ENCODE data around the gene NR2F2.

NR2F2 gene

GRCh38 chr15:96330450-96331143 lies at the start of gene NR2F2:
Gene NR2F2 (plus strand): TSS chr15:96330700. CDS start chr15:96332106, 1,406 bp downstream.
- Mint-ChIP-seq H3K9me3 (peaks cover 14% of the 10 kb centered on the region), H3K27ac (peak within 1 kb of the TSS; percentile 46), H3K4me3 (peak within 1 kb of the TSS; percentile 90), H3K36me3 (no peaks in the 10 kb centered on the region), H3K4me1 (peaks cover 26% of the 10 kb centered on the region), H3K27me3 (peaks cover 60% of the 10 kb centered on the region)

- H3K4me1 Mint-ChIP-seq: no peaks in the 10 kb centered on the region
- peaks cover 7% of the 10 kb centered on the region for H3K9me3 Mint-ChIP-seq
- no peak overlapping the region for H3K4me3 Mint-ChIP-seq
- peaks cover 18% of the 10 kb centered on the region for H3K27me3 Mint-ChIP-seq
- no peak overlapping the region for H3K27ac Mint-ChIP-seq
- no peaks in the 10 kb centered on the region for H3K36me3 Mint-ChIP-seq
Measured at GRCh38 chr15:96285305-96285704, 45.2 kb upstream of the NR2F2 start.

- peaks cover 18% of the 10 kb centered on the region for H3K27me3 Mint-ChIP-seq
- no peaks in the 10 kb centered on the region for H3K36me3 Mint-ChIP-seq
- H3K9me3 Mint-ChIP-seq: peaks cover 7% of the 10 kb centered on the region
- no peaks in the 10 kb centered on the region for H3K4me1 Mint-ChIP-seq
- H3K27ac Mint-ChIP-seq: no peak overlapping the region
- H3K4me3 Mint-ChIP-seq: no peak overlapping the region
Measured at GRCh38 chr15:96285729-96286254, 44.7 kb upstream of the NR2F2 start.

DNA sequence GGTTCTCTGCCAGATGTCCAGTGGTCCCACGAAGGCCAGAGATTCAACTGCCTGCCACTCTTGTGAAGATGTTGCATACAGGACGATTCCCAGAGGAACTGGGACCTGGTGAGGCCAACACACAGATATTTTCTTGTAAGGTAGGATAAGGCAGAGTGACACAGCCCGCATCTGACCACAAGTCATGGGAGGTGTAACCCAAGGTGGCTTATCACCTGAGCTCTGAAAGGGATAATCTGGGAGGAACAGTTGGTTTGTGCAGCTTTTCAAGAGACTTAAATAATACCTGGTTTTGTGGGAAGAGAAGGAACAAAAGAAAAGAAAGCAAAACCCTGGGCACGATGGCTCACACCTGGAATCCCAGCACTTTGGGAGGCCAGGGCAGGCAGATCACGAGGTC lies 39.8 kb upstream of the NR2F2 start:
- H3K27me3 Mint-ChIP-seq: peaks cover 14% of the 10 kb centered on the region
- H3K27ac Mint-ChIP-seq: no peak overlapping the region
- no peaks in the 10 kb centered on the region for H3K4me1 Mint-ChIP-seq
- no peak overlapping the region for H3K4me3 Mint-ChIP-seq
- no peaks in the 10 kb centered on the region for H3K36me3 Mint-ChIP-seq
- no peaks in the 10 kb centered on the region for H3K9me3 Mint-ChIP-seq

DNA sequence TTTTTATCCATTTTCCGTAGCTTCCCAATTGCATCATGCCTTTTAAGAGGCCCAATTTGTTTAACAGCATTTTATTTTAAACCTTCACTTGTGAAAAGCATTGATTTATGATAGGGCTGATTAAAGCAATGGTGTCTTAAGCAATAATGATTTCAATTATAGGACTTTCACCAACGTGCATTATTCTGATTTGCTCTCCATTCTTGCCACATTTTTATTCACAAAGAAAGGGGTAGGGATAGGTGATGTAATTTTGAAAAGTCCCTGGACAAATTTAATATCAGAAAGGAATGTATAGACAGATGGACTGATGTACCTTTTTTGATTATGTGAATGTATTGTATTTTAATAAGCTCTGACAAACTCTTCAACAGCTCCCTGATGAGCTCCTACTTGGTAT lies 37.9 kb upstream of the NR2F2 start:
- Mint-ChIP-seq H3K9me3 (peaks cover 5% of the 10 kb centered on the region), H3K36me3 (no peaks in the 10 kb centered on the region), H3K4me1 (no peaks in the 10 kb centered on the region), H3K4me3 (no peak overlapping the region), H3K27me3 (peaks cover 13% of the 10 kb centered on the region), H3K27ac (no peak overlapping the region)

DNA sequence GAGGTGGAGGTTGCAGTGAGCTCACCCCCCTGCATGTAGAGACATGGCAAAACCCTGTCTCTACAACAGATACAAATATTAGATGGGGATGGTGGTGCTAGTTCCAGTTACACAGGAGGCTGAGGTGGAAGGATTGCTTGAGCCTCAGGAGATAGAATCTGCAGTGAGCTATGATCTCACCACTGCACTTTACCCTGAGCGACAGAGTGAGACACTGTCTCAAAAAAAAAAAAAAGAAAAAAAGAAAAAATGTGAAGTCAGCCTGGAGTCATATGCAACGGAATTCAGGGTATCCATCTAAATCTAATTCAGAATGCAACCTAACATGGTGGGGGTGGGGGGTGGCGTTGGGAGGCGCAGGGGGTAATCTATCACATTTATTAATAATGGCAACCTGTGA lies 37.1 kb upstream of the NR2F2 start:
- Mint-ChIP-seq H3K36me3 (no peaks in the 10 kb centered on the region), H3K27ac (no peak overlapping the region), H3K27me3 (peaks cover 13% of the 10 kb centered on the region), H3K4me3 (no peak overlapping the region), H3K9me3 (peaks cover 12% of the 10 kb centered on the region), H3K4me1 (no peaks in the 10 kb centered on the region)

DNA sequence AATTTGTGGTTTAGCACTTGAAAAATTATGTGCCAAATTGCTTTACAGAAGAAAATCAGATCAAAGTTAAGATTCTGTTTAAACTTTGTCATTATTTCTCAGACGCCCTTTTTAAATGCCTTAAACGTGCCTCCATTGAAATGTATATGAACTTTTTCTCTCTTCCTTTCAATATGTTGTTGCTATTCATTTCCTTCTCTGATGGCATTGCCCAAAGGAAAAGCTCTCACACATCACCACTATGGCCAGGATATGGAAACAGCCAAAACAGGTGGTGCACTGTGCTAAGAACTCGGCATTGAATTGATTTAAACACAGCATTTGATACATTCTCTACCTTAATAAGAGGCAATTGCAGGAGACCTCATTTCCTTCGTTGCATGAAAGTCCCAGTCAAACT lies 35.7 kb upstream of the NR2F2 start:
- Mint-ChIP-seq H3K36me3 (no peaks in the 10 kb centered on the region), H3K27me3 (peaks cover 15% of the 10 kb centered on the region), H3K4me3 (no peak overlapping the region), H3K9me3 (peaks cover 18% of the 10 kb centered on the region), H3K27ac (no peak overlapping the region), H3K4me1 (no peaks in the 10 kb centered on the region)

- Mint-ChIP-seq H3K4me1 (no peaks in the 10 kb centered on the region), H3K27me3 (peaks cover 18% of the 10 kb centered on the region), H3K4me3 (no peak overlapping the region), H3K9me3 (peaks cover 18% of the 10 kb centered on the region), H3K27ac (no peak overlapping the region), H3K36me3 (no peaks in the 10 kb centered on the region)
Measured at GRCh38 chr15:96296264-96296663, 34.2 kb upstream of the NR2F2 start.

GRCh38 chr15:96297783-96298182 lies 32.7 kb upstream of the NR2F2 start:
- Mint-ChIP-seq H3K4me3 (no peak overlapping the region), H3K27ac (no peak overlapping the region), H3K9me3 (peaks cover 18% of the 10 kb centered on the region), H3K36me3 (no peaks in the 10 kb centered on the region), H3K4me1 (no peaks in the 10 kb centered on the region), H3K27me3 (peaks cover 16% of the 10 kb centered on the region)

GRCh38 chr15:96298217-96298616 lies 32.3 kb upstream of the NR2F2 start:
- Mint-ChIP-seq H3K36me3 (no peaks in the 10 kb centered on the region), H3K4me1 (no peaks in the 10 kb centered on the region), H3K9me3 (peaks cover 18% of the 10 kb centered on the region), H3K27me3 (peaks cover 17% of the 10 kb centered on the region), H3K27ac (no peak overlapping the region), H3K4me3 (no peak overlapping the region)

GRCh38 chr15:96300836-96301235 lies 29.7 kb upstream of the NR2F2 start:
- no peaks in the 10 kb centered on the region for H3K4me1 Mint-ChIP-seq
- no peaks in the 10 kb centered on the region for H3K36me3 Mint-ChIP-seq
- no peak overlapping the region for H3K4me3 Mint-ChIP-seq
- peaks cover 21% of the 10 kb centered on the region for H3K27me3 Mint-ChIP-seq
- H3K9me3 Mint-ChIP-seq: peaks cover 18% of the 10 kb centered on the region
- no peak overlapping the region for H3K27ac Mint-ChIP-seq

DNA sequence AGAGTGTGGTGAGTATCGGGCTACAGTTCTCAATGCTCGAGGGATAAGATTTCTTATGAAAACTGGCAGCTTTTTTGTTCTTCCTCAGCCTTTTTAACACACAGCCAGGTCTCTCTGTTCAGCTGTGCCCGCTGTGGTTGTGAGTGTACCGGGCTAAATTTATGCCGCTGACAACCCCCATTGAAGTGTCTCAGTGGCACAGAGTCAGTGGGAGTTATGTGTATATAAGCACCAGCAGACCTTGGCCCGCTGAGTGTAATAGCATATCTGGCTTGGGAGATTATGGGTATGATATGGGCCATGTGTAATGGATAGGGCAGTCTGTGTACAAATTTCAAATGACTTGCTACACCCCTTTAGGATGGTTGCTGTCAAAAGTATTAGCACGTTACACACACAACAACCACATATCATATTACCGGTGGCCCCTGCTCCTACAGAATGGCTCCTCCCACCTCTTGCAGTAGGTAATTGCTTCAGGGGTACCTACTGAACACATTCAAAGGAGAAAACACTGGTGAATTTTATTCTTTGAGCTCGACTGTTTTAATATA lies 26.9 kb upstream of the NR2F2 start:
- Mint-ChIP-seq H3K27me3 (peaks cover 18% of the 10 kb centered on the region), H3K27ac (no peak overlapping the region), H3K9me3 (peaks cover 4% of the 10 kb centered on the region), H3K36me3 (no peaks in the 10 kb centered on the region), H3K4me3 (no peak overlapping the region), H3K4me1 (no peaks in the 10 kb centered on the region)

DNA sequence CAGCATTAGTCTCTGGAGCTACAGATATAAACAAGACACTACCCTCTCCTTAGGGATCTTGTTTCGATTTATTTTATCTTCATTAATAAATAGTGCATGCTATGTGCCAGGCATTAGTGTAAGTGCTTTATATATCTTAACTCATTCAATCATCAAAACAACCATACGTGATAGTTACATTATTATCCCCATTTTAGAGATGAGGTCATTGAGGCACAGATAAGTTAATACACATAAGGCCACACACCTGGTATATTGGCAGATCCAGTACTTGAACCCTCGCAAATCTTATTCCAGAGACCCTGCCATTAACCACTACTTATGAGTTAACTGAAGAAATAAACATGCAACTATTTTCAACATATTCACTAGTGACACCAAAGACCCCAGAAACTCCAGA lies 25.7 kb upstream of the NR2F2 start:
- Mint-ChIP-seq H3K9me3 (no peaks in the 10 kb centered on the region), H3K27ac (peak overlapping the region; percentile 36), H3K36me3 (no peaks in the 10 kb centered on the region), H3K4me3 (no peak overlapping the region), H3K27me3 (peaks cover 21% of the 10 kb centered on the region), H3K4me1 (no peaks in the 10 kb centered on the region)

- no peaks in the 10 kb centered on the region for H3K9me3 Mint-ChIP-seq
- no peak overlapping the region for H3K4me3 Mint-ChIP-seq
- no peaks in the 10 kb centered on the region for H3K36me3 Mint-ChIP-seq
- no peak overlapping the region for H3K27ac Mint-ChIP-seq
- H3K27me3 Mint-ChIP-seq: peaks cover 18% of the 10 kb centered on the region
- H3K4me1 Mint-ChIP-seq: no peaks in the 10 kb centered on the region
Measured at GRCh38 chr15:96306321-96306720, 24.2 kb upstream of the NR2F2 start.

DNA sequence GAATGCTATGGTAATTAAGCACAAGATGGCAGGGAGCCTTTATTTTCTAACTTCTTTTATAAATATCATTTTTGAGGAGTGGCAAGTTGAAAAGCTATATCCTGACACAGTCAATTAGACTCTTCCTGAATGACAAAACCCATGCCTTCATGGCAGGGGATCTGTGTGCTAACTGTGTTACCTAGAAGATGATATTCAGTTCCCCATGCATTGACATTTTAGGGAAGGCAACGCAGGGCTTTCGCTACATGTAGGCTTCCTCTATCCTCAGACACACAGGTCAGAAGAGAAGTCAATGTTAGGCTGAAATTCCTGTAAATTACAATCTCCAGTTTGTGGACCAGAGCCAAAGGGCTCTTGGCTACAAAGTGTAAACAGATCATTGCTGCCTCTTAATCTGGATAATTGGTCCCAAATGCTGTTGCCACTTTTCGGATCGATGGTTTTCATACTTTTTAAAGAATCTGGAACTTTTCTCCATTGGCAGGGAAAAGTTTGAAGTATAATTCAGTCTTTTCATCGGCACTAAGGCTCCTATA lies 22.6 kb upstream of the NR2F2 start:
- peaks cover 16% of the 10 kb centered on the region for H3K27me3 Mint-ChIP-seq
- no peaks in the 10 kb centered on the region for H3K9me3 Mint-ChIP-seq
- H3K27ac Mint-ChIP-seq: no peak overlapping the region
- no peaks in the 10 kb centered on the region for H3K4me1 Mint-ChIP-seq
- no peaks in the 10 kb centered on the region for H3K36me3 Mint-ChIP-seq
- no peak overlapping the region for H3K4me3 Mint-ChIP-seq

DNA sequence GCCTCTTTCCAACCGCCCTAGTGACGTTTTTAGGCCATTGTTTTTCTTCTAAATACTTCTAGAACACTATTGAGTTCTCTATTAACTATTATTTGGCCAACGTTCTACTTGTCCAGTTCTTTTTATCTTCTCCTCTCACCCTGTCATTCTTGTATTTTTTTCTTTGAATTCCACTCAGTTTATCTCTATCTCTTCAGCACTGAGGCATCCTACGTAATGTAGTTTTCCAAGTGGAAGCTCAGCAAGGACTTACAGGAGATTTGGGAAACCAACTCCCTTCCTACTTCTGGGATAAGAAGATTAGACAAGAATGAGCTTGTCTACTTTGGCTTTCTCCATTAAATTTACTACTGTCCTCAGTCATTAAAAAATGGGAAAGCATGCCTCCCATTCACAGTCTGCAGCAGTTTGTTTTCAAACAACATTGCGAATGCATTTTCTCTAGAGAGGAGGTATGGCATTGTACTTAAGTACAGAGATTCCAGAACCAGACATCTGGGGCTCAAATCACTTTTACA lies 21.3 kb upstream of the NR2F2 start:
- Mint-ChIP-seq H3K9me3 (no peaks in the 10 kb centered on the region), H3K4me1 (no peaks in the 10 kb centered on the region), H3K36me3 (no peaks in the 10 kb centered on the region), H3K27me3 (peaks cover 23% of the 10 kb centered on the region), H3K4me3 (no peak overlapping the region), H3K27ac (no peak overlapping the region)
